HG03135 (cell line): ENCODE data around the gene RAI14.
"Not testable (repeated sequence)": the region's sequence is repeated elsewhere in the genome, so short reads cannot be mapped to it uniquely, and the experiment has no call there.

Source experiments
- ATAC-seq: cut with Tn5 transposase; IDR thresholded peaks from one replicate; pipeline ENCODE4 v1.9.1; 2021; ENCODE audit warnings: mild to moderate bottlenecking, moderate library complexity; ENCODE audit not compliant: unreplicated experiment

RAI14 gene

DNA sequence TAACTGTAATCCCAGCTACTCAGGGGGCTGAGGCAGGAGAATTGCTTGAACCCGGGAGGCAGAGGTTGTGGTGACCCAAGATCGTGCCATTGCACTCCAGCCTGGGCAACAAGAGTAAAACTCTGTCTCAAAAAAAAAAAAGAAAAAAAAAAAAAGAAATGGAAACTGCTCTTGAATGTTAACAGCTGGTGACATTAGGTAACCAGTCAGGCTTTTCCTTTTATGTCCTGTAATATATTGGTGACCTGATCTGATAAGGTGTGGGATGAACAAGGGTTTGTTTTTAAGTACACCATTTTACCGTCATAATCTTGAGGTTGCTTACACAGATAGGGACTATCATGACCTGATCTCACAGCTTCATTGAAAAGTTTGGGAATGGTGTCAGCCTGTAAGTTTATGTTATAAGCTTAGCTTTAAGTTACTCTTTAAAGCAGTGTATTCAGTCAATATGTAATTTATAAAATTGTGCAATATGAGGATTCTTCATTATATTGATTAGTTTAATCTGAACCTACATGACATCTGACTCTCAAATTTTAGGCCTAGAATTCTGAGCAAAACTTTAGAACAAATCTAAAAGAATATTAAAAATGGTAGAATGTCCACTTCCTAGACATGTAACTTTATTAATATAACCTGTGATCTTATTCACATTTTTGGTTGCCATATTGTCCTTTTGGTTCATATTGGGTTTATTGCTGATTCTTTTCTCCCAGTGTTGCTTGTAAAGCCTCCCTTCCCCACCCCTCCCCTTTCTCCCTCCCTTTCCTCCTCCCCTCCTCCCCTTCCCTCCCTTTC lies 41.4 kb downstream of the RAI14 start:
- no peak for ATAC-seq

DNA sequence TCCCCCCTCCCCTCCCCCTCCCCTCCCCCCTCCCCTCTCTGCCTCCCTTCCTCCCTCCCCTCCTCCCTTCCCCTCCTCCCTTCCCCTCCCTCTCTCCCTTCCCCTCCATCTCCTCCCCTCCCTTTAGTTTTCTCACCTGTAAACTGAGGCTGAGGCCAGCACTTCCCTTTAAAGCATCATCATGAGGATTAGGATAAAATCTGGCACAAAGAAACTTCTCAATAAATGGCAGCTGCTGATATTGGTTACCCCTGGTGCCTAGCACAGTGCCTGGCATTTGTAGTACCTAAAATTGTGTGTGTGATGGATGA lies 41.9 kb downstream of the RAI14 start:
- no peak for ATAC-seq

DNA sequence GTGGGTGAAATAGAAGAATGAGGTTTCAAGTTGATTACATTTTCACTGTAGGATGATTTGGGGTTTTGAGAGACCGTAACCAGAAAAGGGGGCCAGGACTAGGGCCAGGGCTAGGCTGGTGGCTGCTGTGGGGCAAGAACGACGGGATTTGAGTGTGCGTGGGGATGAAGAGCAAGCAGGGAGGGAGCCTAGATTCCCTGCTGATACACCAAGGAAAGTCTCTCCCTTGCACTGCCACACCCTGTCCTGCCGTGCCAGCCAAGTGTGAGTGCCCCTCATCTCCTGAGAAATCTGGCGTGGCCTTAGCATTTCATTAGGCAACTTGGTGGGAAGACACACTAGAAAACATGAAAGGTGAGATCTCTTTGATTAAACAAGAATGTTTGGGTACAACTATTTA lies 42.6 kb downstream of the RAI14 start:
- ATAC-seq = no peak

DNA sequence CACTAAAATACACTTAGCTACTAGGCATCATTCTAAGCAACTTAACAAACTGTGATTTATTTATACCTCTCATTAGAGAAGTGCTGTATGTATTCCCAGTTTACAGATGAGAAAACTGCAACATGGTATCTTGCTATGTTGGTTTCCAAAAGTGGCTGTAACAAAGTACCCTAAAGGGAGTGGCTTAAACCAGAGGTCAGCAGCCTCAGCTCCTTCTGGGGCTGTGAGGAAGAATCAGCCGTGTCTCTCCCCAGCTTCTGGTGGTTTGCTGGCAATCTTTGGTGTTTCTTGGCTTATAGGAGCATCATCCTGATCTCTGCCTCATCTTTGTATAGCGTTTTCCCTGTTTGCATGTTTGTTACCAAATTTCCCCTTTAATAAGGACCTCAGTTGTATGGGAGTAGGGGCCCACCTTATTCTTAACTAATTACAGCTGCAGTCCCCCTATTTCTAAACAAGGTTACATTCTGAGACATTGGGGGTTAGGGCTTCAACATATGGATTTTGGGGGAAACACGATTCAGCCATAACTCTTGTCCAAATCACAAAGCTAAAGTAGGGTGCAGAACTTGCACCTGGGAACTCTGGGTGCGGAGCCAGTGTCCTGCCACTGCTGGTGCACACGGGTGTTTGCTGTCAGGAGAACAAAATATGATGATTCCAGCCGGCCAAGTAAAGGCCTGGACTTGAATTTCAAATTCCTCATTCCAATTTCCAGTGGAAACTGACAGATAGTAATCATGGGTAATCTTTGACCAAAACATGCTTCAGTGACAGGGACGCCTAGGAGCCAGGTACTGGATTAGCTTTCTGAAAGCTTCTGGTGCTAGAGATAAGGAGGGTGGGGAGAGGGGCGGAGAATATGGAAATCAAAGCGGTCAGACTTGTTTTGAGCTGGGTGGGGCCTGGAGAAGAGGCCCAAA lies 43.3 kb downstream of the RAI14 start:
- ATAC-seq = no peak

DNA sequence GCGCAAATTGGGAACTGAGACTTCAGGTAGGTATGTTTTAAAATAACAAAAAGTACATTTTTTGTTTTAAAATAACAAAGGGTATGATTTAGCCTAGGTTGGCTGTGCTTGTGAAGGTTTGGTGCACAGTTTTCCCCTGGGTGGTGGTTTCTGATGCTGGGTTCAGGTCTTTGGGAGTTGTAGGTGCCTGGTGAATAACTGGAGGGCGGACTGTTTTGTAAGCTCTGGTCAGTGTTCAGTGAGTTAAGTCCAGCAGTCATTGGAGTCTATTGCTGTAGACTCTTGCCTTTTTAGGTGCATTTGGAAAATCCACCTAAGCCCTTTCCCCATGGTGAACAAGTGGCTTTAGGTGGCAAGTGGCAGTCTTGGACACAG lies 43.9 kb downstream of the RAI14 start:
- no peak for ATAC-seq

DNA sequence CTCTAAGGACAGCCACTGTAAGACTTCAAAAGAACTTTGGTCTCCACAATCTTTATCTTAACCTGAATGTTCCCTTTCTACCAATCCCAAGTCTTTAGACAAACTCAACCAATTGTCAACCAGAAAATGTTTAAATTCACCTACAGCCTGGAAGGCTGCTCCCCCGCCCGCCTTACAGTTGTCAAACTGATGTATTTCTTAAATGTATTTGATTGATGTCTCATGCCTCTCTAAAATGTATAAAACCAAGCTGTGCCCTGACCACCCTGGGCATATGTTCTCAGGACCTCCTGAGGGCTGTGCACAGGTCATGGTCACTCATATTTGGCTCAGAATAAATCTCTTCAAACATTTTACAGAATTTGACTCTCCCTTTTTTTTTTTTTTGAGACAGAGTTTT lies 45.3 kb downstream of the RAI14 start:
- not testable (repeated sequence) for ATAC-seq

DNA sequence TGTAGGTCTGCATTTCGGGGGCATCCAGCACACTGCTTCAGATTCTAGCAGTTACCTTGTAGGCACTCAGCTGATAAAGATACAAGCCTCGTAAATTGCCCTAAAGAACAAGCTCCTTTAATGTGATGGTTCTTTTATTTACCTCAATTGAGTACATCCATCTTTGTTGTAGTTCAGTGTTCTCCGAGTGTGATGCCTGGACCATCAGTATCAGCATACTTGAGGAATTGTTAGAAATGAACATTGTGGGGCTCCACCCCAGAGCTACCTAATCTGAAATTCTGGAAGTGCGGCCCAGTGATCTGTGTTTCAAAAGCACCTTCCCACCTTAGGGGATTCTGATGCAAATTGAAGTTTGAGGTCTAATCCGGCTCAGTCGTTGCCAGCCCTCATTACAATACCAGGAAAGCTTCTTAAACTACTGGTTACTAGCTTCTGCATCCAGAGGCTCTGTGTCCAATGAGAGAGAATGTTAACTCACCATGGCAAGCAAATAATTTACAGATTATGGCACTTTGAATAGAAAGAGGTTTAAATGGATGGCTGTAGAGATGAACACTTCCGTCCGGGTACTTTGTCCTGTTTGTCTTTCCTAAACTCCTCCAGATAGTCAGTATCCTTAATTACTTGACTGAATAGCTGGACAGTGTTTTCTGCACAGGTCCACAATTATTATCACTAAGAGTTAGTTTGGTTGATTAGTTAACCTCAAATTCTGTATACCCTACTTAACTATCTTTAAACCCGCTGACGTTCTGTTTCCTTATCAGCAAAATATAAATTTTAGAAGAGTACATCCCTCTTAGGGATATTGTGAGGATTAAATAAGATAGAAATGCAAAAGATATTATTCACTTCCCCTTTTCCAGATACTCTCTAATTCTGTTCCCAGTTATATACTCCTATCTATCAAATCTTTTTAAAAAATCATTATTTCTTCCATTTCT lies 47.9 kb downstream of the RAI14 start:
- ATAC-seq = no peak

DNA sequence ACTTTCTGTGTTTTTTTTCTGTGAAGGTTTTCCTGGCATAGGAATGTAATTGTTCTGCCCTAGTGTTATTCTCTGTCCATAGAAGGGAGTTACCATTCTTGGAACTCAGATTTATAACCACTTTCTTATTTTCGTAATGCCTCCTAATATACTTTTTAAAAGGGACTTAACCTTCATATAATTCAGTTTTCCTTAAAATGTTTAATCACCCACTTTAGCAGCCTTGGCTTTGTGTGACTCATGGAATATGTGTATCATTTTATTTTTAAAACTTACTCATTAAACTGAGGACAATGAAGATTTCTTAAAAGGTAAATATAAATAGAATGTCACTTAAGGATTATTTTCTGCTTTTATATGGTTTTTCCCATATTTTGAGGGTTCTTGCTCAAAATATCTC lies 50.0 kb downstream of the RAI14 start:
- no peak for ATAC-seq

DNA sequence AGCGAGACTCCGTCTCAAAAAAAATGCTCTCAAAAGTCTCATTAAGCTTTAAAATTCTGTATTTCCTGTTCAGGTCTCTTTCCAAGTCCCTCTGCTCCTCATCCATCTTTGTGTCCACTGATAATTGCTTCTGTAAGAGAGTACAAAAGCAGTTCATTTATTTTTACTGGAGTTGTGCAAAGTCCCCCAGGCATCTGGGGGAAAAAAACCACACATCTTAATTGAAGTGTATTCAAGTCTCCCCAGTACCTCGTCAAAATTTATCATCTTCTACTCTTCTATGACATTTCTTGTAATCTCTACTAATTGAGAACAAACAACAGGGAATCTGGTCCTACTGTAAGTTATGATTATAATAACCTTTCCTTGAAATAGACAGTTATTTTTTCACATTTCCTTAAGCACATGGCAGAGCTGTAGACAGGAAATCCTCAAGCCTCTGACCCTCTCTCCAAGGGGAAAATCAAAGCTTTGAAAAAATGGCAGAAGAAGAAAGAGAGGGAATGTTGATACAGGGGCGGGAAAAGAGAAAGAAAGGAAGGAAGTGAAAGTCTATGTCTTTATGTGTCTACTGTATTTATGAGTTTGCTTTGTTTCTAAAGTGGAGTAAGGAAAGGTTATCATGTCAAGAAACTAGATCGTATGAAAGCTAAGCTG lies 51.5 kb downstream of the RAI14 start:
- ATAC-seq = no peak

DNA sequence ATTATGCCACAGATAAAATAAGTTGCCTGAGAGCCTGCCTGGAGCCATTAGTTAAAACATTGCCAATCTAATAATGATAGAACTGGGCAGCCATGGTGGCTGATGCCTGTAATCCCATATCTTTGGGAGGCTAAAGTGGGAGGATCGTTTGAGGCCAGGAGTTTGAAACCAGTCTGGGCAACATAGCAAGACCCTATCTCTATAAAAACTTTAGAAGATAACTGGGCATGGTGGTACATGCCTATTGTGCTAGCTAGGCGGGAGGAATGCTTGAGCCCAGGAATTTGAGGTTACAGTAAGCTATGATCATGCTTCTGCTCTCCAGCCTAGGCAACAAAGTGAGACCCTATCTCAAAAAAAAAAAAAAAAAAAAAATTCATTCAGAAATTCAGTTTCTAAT lies 52.6 kb downstream of the RAI14 start:
- ATAC-seq = no peak

DNA sequence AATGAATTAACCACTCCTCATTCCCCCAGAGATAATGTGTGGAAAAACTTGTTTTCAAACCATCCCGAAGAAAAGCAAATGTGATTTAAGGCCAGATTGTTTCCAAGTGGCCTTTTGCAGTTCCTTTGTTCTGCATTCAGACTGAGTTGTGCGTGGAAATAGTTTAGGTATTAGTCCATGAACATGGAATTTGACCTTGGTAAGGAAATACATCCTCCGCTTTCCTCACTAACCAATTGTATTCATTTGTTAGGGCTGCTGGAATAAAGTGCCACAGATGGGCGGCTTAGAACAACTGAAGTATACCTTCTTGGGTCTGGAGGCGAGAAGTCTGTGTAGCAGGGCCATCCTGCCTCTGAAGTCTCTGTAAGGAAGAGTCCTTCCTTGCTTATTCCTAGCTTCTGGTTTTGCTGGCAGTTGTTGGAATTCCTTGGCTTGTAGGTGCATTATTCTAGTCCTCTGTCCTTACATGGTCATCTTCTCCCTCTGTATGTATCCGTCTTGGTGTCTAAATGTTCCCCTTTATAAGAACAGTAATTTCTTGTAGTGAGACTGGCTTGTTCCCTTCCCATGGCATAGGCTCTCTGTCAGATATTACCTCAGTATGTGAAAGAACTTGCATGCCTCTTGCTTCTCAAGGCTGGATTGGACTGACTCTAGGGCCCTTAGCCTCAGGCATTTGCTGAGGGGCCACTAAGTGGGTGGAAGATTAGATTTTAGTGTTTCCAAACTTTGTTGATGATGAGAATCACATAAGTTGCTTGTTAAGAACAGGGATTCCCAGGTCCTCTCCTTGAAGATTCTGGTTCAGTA lies 53.9 kb downstream of the RAI14 start:
- no peak for ATAC-seq

DNA sequence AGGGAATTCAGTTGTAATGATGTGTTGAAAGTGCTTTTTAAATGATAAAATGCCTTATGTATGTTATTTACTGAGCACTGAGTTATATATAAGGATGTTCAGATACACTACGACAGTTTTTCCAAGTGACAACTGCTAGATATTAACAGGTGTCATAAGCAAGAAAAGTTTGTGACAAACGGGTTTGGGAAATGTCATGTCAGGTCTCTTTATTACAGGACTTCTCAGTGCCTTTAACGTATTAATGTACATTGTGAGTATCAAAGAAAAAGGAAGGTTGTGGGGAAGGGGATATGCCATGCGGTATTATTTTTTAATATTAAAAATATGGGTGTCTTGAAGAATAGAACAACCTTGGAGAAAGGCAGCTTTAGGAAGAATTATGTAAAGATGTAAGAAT lies 56.4 kb downstream of the RAI14 start:
- no peak for ATAC-seq

DNA sequence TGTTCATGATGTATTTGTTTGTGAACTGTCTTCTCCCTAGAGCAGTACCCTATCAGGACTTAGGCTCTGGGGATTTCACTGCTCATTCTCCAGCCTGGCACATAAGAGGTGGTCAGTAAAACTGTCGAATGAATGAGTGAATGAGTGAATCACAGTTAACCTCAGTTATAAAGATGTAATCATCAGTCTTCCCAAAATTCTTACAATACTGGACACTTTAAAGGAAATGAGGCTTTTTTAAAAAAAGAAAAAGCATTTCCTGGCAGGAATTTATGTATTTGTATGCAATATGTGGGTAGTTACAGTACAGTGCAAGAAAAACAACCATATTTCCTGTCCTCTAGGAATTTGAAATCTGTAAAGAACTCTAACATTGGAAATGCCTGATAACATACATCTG lies 59.6 kb downstream of the RAI14 start:
- ATAC-seq = no peak

DNA sequence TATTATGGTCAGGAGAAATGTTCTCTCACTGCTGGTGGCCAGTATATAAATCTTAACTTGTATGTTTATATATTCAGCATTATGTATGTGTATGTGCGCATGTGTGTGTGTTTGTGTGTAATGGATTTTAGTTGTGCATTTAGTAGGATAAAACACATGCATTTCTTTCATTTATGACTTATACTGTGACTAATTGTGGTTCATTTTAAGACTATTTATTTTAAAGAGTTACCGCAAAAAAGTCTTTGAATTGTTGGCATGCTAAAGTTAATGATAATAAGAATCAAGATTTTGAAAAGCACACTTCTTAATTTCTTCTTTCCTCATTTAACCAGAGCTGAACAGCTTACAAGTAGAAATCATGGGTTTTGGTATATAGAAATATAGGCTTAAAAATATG lies 60.9 kb downstream of the RAI14 start:
- no peak for ATAC-seq

DNA sequence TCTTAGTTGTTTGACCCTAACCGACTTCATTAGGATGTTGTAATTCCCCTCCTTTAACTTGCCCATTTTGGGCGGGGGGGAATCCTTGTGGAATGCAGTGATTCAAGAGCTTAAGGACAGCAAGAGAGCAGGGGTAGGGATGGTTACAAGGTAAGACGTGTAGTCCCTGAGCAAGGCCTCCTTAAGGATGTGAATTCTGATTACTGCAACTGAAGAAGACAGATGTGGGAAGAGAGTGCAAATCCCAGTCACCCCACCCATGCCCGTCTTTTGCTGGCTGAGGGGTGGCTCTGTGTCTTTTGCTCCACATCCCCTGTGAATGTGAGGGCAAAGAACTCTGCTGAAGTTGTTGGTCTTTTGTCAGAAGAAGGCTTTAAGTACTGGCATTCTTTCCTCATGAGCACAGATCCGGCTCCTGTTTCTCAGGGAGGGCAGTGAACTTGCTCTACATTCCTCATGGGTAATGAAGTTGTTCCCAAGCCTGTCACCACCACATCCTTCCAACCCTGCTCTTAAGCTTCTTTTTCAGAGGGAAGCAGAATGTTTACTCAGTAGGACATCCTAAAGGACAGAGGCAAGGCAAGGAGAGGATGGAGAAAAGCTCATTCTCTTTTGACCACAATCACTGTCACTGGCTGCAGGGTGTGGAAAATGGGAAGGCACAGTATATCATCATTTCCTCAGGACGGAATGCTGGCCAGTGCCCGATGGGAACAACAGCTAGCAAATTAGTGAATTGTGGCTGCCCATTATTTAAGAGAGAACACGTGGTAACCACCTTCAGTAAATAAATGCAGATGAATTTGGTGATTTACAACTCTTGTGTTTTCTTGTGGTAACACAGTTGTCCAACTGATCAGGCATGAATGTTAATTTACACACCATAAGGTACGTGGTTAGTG lies 61.5 kb downstream of the RAI14 start:
- no peak for ATAC-seq

DNA sequence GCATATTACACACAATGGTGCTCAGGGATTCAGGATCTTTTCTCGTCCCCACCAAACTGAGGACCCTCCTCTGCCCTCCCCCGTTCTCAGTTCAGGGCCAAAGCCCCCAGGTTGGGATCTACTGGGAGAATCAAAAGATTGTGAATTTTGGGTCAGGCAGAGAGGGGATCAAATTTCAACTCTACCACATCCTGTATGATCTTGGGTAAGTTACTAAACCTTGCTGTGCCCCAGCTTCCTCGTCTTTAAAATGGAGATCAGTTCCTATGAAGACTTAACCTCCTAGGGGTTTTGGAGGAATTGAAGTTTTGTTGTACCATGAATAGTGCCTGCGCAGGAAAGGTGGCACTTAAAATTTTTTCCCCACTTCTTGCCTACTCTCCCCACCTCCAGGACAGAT lies 62.4 kb downstream of the RAI14 start:
- no peak for ATAC-seq

DNA sequence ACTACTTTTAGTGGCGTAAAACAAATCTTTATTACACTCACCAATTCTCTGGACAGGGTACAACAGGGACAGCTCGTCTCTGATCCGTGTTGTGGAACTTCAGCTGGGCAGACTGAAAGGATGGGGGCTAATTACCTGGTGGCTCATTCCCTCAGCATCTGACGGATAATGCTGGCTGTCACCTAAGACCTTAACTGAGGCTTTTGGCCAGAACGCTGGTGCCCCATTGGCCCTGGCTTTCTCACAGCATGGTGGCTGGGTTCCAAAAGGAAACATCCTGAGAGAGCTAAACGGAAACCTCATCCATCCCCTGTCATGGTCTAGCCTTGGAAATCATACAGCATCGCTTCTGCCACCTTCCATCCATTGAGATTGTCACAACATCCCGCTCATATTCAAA lies 62.9 kb downstream of the RAI14 start:
- ATAC-seq = no peak

DNA sequence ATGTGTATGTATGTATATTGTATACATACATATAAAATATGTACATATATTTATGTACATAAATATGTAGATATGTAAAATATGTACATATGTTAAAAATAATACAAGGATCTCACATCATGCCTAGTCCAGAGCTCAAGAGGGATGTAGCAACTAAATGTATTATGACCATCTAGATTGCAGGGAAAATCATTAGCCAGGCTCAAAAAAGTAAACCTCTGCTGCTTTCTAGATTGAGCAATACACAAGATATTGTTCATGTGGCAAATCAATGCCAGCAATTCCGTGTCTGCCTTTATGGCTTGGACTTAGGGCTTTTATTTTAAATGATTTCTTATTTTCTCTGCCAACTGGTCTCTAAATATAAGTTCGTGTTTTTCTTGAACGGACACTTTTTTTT lies 65.2 kb downstream of the RAI14 start:
- ATAC-seq = no peak

DNA sequence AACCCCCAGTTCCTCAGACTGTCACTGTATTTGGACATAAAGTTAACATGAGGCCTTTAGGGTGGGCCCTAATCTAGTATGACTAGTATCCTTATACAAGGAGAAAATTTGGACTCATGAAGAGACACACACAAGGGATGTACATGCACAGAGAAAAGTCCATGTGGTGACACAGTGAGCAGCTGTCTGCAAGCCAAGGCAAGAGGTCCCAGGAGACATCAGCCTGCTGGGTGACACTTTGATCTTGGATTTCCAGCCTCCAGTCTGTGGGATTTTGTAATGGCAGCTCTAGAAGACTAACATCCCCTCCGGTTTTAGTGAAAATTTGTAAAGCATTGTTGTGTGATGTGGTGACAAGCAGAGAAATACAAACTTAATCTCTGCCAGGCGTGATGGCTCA lies 66.1 kb downstream of the RAI14 start:
- ATAC-seq = no peak
